GM23338 (cell line): Measurements from ENCODE around the gene HOXB4. TPM values are rescaled to one million over a fixed set of nuclear protein-coding genes. Genes with fewer than 3 reads are reported as not detected.

Experiments used
- ATAC-seq: fragments of 200-7000 bp; cut with Tn5 transposase; 3 replicates; pipeline ENCODE4 v1.9.1; 2020
- DNase-seq: peaks from one replicate; pipeline ENCODE4 v3.0.0-alpha.2; 2015; ENCODE audit warnings: low spot score
- H2AFZ ChIP-seq: fragments of 200-600 bp; sonication (generic); 2 replicates; pipeline ENCODE4 v1.8.0; 2016; ENCODE audit warnings: antibody characterized with exemption, mild to moderate bottlenecking, moderate library complexity
- H3F3A ChIP-seq: fragments of 200-600 bp; sonication (generic); replicated peaks from 2 replicates; pipeline ENCODE4 v1.8.0; 2017; ENCODE audit warnings: antibody characterized with exemption, mixed run types, low read depth
- H3K27ac ChIP-seq: fragments of 200-600 bp; sonication (generic); 2 replicates; pipeline ENCODE4 v1.6.1; 2016; ENCODE audit warnings: low read depth
- H3K27me3 ChIP-seq: fragments of 200-600 bp; sonication (generic); 2 replicates; pipeline ENCODE4 v1.8.0; 2016; ENCODE audit warnings: mild to moderate bottlenecking, mixed run types, moderate library complexity; ENCODE audit not compliant: insufficient read depth
- H3K36me3 ChIP-seq: fragments of 200-600 bp; sonication (generic); 2 replicates; pipeline ENCODE4 v1.8.0; 2016; ENCODE audit warnings: mild to moderate bottlenecking; ENCODE audit not compliant: insufficient read depth
- H3K4me1 ChIP-seq: fragments of 200-600 bp; sonication (generic); 2 replicates; pipeline ENCODE4 v1.8.0; 2016; ENCODE audit warnings: mild to moderate bottlenecking, moderate library complexity; ENCODE audit not compliant: insufficient read depth
- H3K4me2 ChIP-seq: fragments of 200-600 bp; sonication (generic); 2 replicates; pipeline ENCODE4 v1.7.1; 2017; ENCODE audit warnings: mixed run types
- H3K4me3 ChIP-seq: fragments of 200-600 bp; sonication (generic); 2 replicates; pipeline ENCODE4 v1.6.1; 2016; ENCODE audit warnings: mixed run types
- H3K79me2 ChIP-seq: fragments of 200-600 bp; sonication (generic); replicated peaks from 2 replicates; pipeline ENCODE4 v1.8.0; 2017; ENCODE audit warnings: mild to moderate bottlenecking; ENCODE audit not compliant: insufficient read depth
- H3K9me2 ChIP-seq: fragments of 200-600 bp; sonication (generic); 2 replicates; pipeline ENCODE4 v1.8.0; 2017; ENCODE audit not compliant: insufficient read depth
- H4K20me1 ChIP-seq: fragments of 200-600 bp; sonication (generic); replicated peaks from 2 replicates; pipeline ENCODE4 v1.8.0; 2017; ENCODE audit warnings: mild to moderate bottlenecking; ENCODE audit not compliant: insufficient read depth
- H3K27ac Mint-ChIP-seq: 2 replicates; pipeline ENCODE4 v1.8.0; 2020; ENCODE audit warnings: inconsistent platforms, mild to moderate bottlenecking, moderate library complexity, mixed read lengths
- H3K27me3 Mint-ChIP-seq: 3 replicates; pipeline ENCODE4 v1.8.0; 2022; ENCODE audit warnings: low read depth, mild to moderate bottlenecking, moderate library complexity, mixed read lengths, inconsistent platforms; ENCODE audit not compliant: insufficient read depth, poor library complexity
- H3K36me3 Mint-ChIP-seq: 3 replicates; pipeline ENCODE4 v1.8.0; 2021; ENCODE audit warnings: low read depth, mild to moderate bottlenecking, inconsistent platforms, moderate library complexity, mixed read lengths
- H3K4me1 Mint-ChIP-seq: 3 replicates; pipeline ENCODE4 v1.8.0; 2020; ENCODE audit warnings: mild to moderate bottlenecking, inconsistent platforms, mixed read lengths
- H3K4me3 Mint-ChIP-seq: 3 replicates; pipeline ENCODE4 v1.8.0; 2021; ENCODE audit warnings: moderate library complexity, mild to moderate bottlenecking, inconsistent platforms, mixed read lengths
- H3K9me3 Mint-ChIP-seq: 3 replicates; pipeline ENCODE4 v1.8.0; 2020; ENCODE audit warnings: moderate library complexity, mild to moderate bottlenecking, inconsistent platforms, mixed read lengths
- CREB1 ChIP-seq: fragments of 250-450 bp; sonication (Bioruptor Pico); IDR thresholded peaks from 2 replicates; pipeline ENCODE4 v1.5.0; 2020; ENCODE audit warnings: low read depth, mild to moderate bottlenecking, moderate library complexity
- EZH2 ChIP-seq: fragments of 200-600 bp; sonication (generic); IDR thresholded peaks from one replicate; pipeline ENCODE4 v1.8.0; 2017; ENCODE audit warnings: antibody characterized with exemption, mild to moderate bottlenecking, low read depth; ENCODE audit not compliant: unreplicated experiment
- EZH2phosphoT487 ChIP-seq: fragments of 200-600 bp; sonication (generic); IDR thresholded peaks from one replicate; pipeline ENCODE4 v1.8.1; 2018; ENCODE audit warnings: antibody characterized with exemption; ENCODE audit not compliant: unreplicated experiment
- JUNB ChIP-seq: IDR thresholded peaks from one replicate; pipeline ENCODE4 v1.6.1; 2016; ENCODE audit warnings: antibody characterized with exemption; ENCODE audit not compliant: unreplicated experiment
- POLR2AphosphoS5 ChIP-seq: IDR thresholded peaks from 2 replicates; pipeline ENCODE4 v1.6.1; 2016; ENCODE audit warnings: antibody characterized with exemption, low read depth
- STAT1 ChIP-seq: IDR thresholded peaks from one replicate; pipeline ENCODE4 v1.6.1; 2016; ENCODE audit warnings: antibody characterized with exemption; ENCODE audit not compliant: unreplicated experiment
- polyA plus RNA-seq: library from polyadenylated mRNA; unstranded; fragments of >200 nt; fragmentation: Nextera tagmentation; extraction: Ambion mirVana; gene quantifications from 2 replicates; pipeline ENCODE4 v1.2.1, GENCODE V29; 2016
- total RNA-seq: library from RNA; depleted of rRNA; stranded (reverse); fragments of >200 nt; shearing (Covaris generic); gene quantifications from 2 replicates; pipeline ENCODE4 v1.2.3, GENCODE V29; 2014
- TF ChIP-seq, protein P1 (sequence below): IDR thresholded peaks from 2 replicates; pipeline ENCODE4 v1.6.1; 2016; ENCODE audit warnings: antibody characterized with exemption
- TF ChIP-seq, protein P2 (sequence below): IDR thresholded peaks from one replicate; pipeline ENCODE4 v1.6.1; 2018; ENCODE audit warnings: antibody characterized with exemption; ENCODE audit not compliant: unreplicated experiment

The HOXB4 gene
- total and polyA plus RNA-seq, 2 experiments from 2014 or later, result not detected

DNA sequence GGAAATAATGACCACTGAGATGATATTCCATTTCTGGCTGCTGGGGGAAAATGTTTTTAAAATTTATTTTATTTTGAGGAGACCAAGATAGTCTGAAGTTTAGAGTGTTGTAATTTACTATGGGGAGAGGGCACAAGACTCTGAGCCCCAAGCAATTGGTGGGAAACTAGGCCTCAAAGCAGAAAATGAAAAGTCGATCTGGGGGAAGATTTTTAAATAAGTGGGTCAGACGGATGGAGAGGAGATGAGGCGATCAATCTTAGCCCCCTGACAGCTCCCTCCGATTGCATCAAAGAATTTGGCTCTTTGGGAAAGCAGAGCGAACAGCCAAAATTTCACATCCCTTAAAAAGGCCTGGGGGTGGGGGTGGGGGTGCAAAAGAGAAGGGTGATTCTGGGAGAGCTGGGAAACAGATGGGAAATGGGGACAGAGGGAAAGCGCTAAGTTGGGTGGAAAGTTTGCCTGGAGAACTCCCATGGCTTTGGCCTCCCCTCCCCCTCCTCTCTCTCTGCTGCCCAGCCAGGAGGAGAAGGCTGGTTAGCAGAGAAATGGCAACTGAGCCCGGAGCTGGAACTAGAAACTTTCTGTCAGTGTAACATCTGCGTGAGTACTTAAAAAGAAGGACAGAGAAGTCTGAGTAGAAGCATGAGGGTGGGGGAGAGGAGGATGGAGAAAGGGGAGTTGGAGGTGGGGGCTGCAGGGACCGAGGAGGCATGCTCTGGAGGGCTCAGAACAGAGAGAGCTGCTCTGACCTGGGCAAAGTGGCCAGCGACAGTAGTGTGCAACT is 31.8 kb downstream of the HOXB4 start:
- H3K27ac ChIP-seq, result no peak overlapping the region
- no peak overlapping the region for H3K27ac Mint-ChIP-seq

DNA sequence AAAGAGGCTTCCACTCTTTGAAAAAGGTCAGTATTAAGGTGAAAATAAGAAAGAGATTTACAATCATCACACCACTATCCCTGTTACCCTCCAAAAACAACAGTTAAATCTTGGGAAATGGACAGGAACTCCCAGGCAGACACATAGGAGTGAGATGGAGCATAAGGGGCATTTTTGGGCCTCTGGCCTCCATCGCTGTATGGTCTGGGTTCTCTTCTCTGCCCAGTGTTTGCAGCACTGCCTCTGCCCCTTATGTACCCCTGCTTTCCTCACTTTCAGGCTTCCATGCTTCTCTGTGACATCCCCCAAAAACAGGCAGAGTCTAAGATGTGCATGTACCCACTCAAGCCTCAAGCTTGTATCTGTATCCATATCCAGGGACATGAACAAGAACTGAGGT is 32.6 kb downstream of the HOXB4 start:
- Histone ChIP-seq H3K79me2 (no peaks in the 10 kb centered on the region), H3K36me3 (no peaks in the 10 kb centered on the region; the same call in 1 of the 2 replicates), H3K4me1 (peaks cover 89% of the 10 kb centered on the region), H3K4me3 (no peak overlapping the region), H3F3A (peaks cover 33% of the 10 kb centered on the region), H3K27ac (no peak overlapping the region), H3K4me2 (peak overlapping the region; percentile 74), H4K20me1 (peaks cover 18% of the 10 kb centered on the region), H3K27me3 (peaks cover 100% of the 10 kb centered on the region), H3K9me2 (no peaks in the 10 kb centered on the region), H2AFZ (no peak overlapping the region)
- H3K27me3 Mint-ChIP-seq, result peaks cover 98% of the 10 kb centered on the region
- TF ChIP-seq, protein P1, sequence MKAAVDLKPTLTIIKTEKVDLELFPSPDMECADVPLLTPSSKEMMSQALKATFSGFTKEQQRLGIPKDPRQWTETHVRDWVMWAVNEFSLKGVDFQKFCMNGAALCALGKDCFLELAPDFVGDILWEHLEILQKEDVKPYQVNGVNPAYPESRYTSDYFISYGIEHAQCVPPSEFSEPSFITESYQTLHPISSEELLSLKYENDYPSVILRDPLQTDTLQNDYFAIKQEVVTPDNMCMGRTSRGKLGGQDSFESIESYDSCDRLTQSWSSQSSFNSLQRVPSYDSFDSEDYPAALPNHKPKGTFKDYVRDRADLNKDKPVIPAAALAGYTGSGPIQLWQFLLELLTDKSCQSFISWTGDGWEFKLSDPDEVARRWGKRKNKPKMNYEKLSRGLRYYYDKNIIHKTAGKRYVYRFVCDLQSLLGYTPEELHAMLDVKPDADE, result no peak
- TF ChIP-seq EZH2phosphoT487 (no peak), CREB1 (no peak), STAT1 (no peak)
- TF ChIP-seq, protein P2, sequence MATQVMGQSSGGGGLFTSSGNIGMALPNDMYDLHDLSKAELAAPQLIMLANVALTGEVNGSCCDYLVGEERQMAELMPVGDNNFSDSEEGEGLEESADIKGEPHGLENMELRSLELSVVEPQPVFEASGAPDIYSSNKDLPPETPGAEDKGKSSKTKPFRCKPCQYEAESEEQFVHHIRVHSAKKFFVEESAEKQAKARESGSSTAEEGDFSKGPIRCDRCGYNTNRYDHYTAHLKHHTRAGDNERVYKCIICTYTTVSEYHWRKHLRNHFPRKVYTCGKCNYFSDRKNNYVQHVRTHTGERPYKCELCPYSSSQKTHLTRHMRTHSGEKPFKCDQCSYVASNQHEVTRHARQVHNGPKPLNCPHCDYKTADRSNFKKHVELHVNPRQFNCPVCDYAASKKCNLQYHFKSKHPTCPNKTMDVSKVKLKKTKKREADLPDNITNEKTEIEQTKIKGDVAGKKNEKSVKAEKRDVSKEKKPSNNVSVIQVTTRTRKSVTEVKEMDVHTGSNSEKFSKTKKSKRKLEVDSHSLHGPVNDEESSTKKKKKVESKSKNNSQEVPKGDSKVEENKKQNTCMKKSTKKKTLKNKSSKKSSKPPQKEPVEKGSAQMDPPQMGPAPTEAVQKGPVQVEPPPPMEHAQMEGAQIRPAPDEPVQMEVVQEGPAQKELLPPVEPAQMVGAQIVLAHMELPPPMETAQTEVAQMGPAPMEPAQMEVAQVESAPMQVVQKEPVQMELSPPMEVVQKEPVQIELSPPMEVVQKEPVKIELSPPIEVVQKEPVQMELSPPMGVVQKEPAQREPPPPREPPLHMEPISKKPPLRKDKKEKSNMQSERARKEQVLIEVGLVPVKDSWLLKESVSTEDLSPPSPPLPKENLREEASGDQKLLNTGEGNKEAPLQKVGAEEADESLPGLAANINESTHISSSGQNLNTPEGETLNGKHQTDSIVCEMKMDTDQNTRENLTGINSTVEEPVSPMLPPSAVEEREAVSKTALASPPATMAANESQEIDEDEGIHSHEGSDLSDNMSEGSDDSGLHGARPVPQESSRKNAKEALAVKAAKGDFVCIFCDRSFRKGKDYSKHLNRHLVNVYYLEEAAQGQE, result no peak
- peaks cover 69% of the 10 kb centered on the region for H3K4me1 Mint-ChIP-seq
- DNase-seq (no peak), ATAC-seq (no peak)
- H3K9me3 Mint-ChIP-seq, result peaks cover 3% of the 10 kb centered on the region
- H3K27ac Mint-ChIP-seq, result no peak overlapping the region
- peaks cover 4% of the 10 kb centered on the region; the same call in 1 of the 3 replicates for H3K36me3 Mint-ChIP-seq
- H3K4me3 Mint-ChIP-seq, result peak overlapping the region; percentile 55; the same call in 1 of the 3 replicates

More for the DNA sequence above, 31.8 kb downstream of the HOXB4 start:
- H3K27me3 Mint-ChIP-seq, result peaks cover 99% of the 10 kb centered on the region
- H3K4me1 ChIP-seq, result peaks cover 85% of the 10 kb centered on the region
- H3K9me3 Mint-ChIP-seq, result peaks cover 3% of the 10 kb centered on the region
- no peaks in the 10 kb centered on the region for H3K9me2 ChIP-seq
- peak overlapping the region; percentile 37 for H3K4me3 ChIP-seq
- H3K4me3 Mint-ChIP-seq, result peak overlapping the region; percentile 3; the same call in 2 of the 3 replicates
- H3K4me2 ChIP-seq, result peak overlapping the region; percentile 61
- H4K20me1 ChIP-seq, result peaks cover 18% of the 10 kb centered on the region
- peaks cover 4% of the 10 kb centered on the region; the same call in 1 of the 3 replicates for H3K36me3 Mint-ChIP-seq
- H2AFZ ChIP-seq, result no peak overlapping the region
- peaks cover 33% of the 10 kb centered on the region for H3F3A ChIP-seq
- H3K27me3 ChIP-seq, result peaks cover 100% of the 10 kb centered on the region
- H3K36me3 ChIP-seq, result no peaks in the 10 kb centered on the region
- no peak for TF ChIP-seq JUNB
- TF ChIP-seq EZH2, result peak; percentile 64
- TF ChIP-seq POLR2AphosphoS5, result no peak
- peak; percentile 80 for DNase-seq
- peak; percentile 1; the same call in 1 of the 3 replicates for ATAC-seq
- H3K79me2 ChIP-seq, result no peaks in the 10 kb centered on the region
- H3K4me1 Mint-ChIP-seq, result peaks cover 67% of the 10 kb centered on the region
